Uterus (tissue), 4 donors: ENCODE measurements around the gene NUP50. TPM values are rescaled to one million over a fixed set of nuclear protein-coding genes. Genes with fewer than 3 reads are reported as not detected.
A peak's percentile ranks its signal among the peaks of the same experiment; 100 is the strongest.

ENCODE experiments used
- DNase-seq, 2 donors: peaks; one replicate each; pipeline ENCODE4 v3.0.0-alpha.2; 2019 to 2020
- H3K27ac ChIP-seq, 2 donors: fragments of 200-600 bp; sonication (generic); 1 replicate in 1 of 2; 2 replicates in 1 of 2; pipeline ENCODE4 v1.5.1; 2016 to 2018
- H3K27me3 ChIP-seq, 2 donors: fragments of 200-600 bp; sonication (generic); one replicate each; pipeline ENCODE4 v1.5.1; 2018 to 2019; ENCODE audit warnings: control low read depth in 1 of 2
- H3K36me3 ChIP-seq, 2 donors: fragments of 200-600 bp; sonication (generic); one replicate each; pipeline ENCODE4 v1.5.1; 2019; ENCODE audit warnings: control low read depth in 1 of 2
- H3K4me1 ChIP-seq, 2 donors: fragments of 200-600 bp; sonication (generic); one replicate each; pipeline ENCODE4 v1.5.1; 2018 to 2019; ENCODE audit warnings: control low read depth in 1 of 2
- H3K4me3 ChIP-seq, 2 donors: fragments of 200-600 bp; sonication (generic); 1 replicate in 1 of 2; 2 replicates in 1 of 2; pipeline ENCODE4 v1.5.1; 2018 to 2019; ENCODE audit warnings: mild to moderate bottlenecking in 1 of 2
- H3K9me3 ChIP-seq, 2 donors: fragments of 200-600 bp; sonication (generic); one replicate each; pipeline ENCODE4 v1.5.1; 2019; ENCODE audit warnings: control low read depth in 1 of 2
- POLR2A ChIP-seq, 2 donors: fragments of 450-650 bp; IDR thresholded peaks; one replicate each; pipeline ENCODE4 v1.6.1; 2016; ENCODE audit warnings: antibody characterized with exemption in 2 of 2, mild to moderate bottlenecking in 1 of 2, moderate library complexity in 1 of 2
- intact Hi-C: fragments of 100-400 bp; cut with DNase I; formaldehyde crosslinking; loops from one replicate; pipeline ENCODE4 v1.15.1; 2023; ENCODE audit warnings: low total_unique reads
- total RNA-seq, 4 donors: library from RNA; depleted of rRNA in 3 of 4; stranded (reverse); fragments of >200 nt in 3 of 4; gene quantifications; one replicate each; pipeline versions ENCODE4 v1.1.0 to v1.2.4, GENCODE V29; 2014 to 2023
- TF ChIP-seq, protein P1 (sequence below), 4 experiments: fragments of 200-600 bp in 2 of 4; fragments of 450-650 bp in 2 of 4; sonication (generic) in 2 of 4; IDR thresholded peaks; one replicate each; pipeline ENCODE4 v1.5.1; 2016 to 2019; ENCODE audit warnings: antibody characterized with exemption in 4 of 4, mild to moderate bottlenecking in 2 of 4, moderate library complexity in 1 of 4
- donor health status: DM: yes; HTN: yes; CAD: no.

The NUP50 gene
- total RNA-seq, 4 donors from 2014 or later, result 45.7 to 558 (median 101) TPM

DNA sequence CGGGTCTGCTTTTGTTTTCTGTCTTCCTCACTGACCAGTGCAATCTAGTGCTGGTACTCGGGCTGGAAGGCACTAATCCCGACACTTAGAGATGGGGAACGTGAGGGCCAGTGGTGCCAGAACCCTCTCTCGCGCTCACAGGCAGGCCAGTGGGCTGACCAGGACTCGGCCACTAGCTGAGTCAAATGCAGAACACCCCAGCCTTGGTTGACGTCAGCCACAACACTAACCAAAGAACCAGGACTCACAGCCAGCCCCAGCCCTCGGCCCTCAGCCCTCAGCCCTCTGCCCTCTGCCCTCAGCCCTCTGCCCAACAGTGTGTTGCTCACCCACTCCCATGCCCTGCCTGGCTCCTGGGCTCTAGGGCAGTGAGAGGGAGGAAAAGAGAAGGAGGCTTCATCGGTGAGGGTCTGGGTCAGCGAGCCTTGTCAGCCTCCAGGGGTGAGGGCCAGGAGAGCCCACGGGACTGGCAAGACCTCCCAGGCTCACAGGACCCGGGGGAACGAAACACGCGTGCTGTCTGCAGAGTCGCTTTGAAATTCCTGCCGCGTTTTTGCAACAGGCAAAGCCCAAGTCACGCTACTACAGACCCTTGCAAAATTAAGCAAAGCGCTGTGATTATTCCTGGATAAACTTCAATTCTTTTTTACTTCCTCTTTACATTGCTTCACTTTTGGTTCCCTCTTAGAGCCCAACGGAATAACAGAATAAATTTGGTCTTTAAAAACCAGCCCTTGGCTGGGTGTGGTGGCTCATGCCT is 49.4 kb downstream of the NUP50 start:
- TF ChIP-seq, protein P1, sequence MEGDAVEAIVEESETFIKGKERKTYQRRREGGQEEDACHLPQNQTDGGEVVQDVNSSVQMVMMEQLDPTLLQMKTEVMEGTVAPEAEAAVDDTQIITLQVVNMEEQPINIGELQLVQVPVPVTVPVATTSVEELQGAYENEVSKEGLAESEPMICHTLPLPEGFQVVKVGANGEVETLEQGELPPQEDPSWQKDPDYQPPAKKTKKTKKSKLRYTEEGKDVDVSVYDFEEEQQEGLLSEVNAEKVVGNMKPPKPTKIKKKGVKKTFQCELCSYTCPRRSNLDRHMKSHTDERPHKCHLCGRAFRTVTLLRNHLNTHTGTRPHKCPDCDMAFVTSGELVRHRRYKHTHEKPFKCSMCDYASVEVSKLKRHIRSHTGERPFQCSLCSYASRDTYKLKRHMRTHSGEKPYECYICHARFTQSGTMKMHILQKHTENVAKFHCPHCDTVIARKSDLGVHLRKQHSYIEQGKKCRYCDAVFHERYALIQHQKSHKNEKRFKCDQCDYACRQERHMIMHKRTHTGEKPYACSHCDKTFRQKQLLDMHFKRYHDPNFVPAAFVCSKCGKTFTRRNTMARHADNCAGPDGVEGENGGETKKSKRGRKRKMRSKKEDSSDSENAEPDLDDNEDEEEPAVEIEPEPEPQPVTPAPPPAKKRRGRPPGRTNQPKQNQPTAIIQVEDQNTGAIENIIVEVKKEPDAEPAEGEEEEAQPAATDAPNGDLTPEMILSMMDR (IDR thresholded peaks at IDR 0.05), result no peak
- Histone ChIP-seq H3K27ac (peak overlapping the region; percentile 66 to 72), H3K27me3 (no peaks in the 10 kb centered on the region), H3K4me1 (peaks cover 0 to 9% of the 10 kb centered on the region in 2 donors), H3K36me3 (no peaks in the 10 kb centered on the region), H3K9me3 (no peaks in the 10 kb centered on the region), H3K4me3 (peak overlapping the region; percentile 32 to 39)
- DNase-seq, result peak; percentile 42 to 49
- intact Hi-C loops, result no loop called here

DNA sequence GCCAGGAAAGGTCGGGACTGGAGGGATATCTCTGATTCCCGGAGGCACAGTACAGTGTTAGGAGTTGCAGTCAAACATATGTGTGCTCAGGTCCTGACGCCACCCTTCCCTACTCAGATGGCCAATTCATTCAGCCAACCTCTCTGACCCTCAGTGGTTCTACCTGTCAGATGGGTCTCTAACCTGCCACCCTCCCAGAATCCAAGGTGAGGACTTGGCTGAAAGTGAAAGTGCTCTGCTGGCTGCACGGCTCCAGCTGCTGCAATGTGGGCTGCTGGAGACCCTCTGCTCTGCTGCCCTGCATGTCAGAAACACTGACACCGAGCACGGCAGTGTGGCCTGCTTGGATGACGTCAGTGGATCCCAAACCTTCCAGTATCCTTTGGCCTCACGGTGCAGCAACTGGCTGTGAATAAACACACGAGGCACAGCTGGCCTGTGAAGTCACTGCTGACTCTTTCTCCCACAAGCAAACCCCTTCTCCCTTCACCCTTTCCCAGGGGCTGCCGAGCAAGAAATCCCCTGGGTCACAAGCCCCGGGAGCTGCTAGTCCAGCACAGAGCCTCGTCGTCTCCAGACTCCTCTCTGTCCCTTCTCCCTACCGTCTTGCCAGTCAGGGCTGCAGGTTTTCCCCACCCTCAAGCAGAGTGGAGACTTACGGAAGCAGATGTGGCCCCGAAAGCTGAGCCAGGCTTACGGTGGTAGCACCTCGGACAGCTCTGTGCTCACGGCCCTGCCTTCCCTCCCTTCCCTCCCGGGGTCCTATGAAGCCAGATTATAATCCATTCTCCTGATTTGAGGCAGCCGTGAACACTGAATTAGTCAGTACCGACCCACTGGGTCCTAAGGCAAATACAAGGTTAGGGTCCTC is 52.6 kb downstream of the NUP50 start:
- Histone ChIP-seq H3K27me3 (no peaks in the 10 kb centered on the region), H3K4me3 (no peak overlapping the region), H3K4me1 (peaks cover 0 to 8% of the 10 kb centered on the region in 2 donors), H3K36me3 (no peaks in the 10 kb centered on the region), H3K9me3 (no peaks in the 10 kb centered on the region), H3K27ac (no peak overlapping the region)
- DNase-seq, result no peak
- intact Hi-C loops, result no loop called here
- TF ChIP-seq, protein P1 (IDR thresholded peaks at IDR 0.05), result no peak

DNA sequence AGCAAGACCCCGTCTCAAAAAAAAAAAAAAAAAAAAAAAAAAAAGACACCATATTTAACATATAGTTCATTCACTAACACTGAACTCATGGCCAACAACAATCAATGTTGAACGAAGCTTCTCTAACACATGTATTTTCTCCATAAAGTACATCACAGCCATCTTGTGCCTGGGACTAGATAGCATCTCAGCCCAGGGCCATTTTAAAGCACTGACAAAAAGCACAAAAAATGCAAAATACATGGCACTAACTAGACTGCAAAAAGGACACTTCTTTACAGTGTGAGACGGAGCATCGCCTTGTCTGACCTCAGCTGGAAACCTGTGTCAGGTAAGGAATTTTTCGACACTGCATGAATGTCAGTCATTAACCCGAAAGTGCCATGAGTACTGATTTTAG is 53.6 kb downstream of the NUP50 start:
- H3K4me1 ChIP-seq, result no peaks in the 10 kb centered on the region
- no peaks in the 10 kb centered on the region for H3K36me3 ChIP-seq
- H3K4me3 ChIP-seq, result no peak overlapping the region
- intact Hi-C loops, result no loop called here
- TF ChIP-seq, protein P1 (IDR thresholded peaks at IDR 0.05), result no peak
- TF ChIP-seq POLR2A (IDR thresholded peaks at IDR 0.05), result no peak
- no peak for DNase-seq
- H3K27me3 ChIP-seq, result no peaks in the 10 kb centered on the region
- no peaks in the 10 kb centered on the region for H3K9me3 ChIP-seq
- no peak overlapping the region for H3K27ac ChIP-seq

DNA sequence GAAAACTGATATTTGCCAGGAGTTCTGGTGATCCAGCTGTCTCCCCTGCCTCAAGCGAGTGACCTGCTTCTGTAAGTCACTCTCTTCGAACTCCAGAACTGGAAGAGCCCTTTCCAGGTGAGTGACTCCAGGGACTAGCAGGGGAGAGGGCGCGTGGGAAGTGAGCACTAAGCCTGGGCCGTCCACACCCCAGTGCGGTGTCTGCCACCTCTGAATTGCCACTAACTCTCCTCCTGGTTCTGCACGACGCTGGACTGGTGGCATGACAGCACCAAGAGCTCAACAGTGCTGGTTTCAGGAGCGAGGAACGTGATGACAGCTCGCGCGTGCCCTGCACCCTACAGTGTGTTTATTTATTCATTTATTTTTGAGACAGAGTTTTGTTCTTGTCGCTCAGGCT is 54.1 kb downstream of the NUP50 start:
- intact Hi-C loops, result no loop called here
- no peaks in the 10 kb centered on the region for H3K4me1 ChIP-seq

More for the DNA sequence above, 54.1 kb downstream of the NUP50 start:
- Histone ChIP-seq H3K9me3 (no peaks in the 10 kb centered on the region), H3K36me3 (no peaks in the 10 kb centered on the region), H3K27ac (no peak overlapping the region), H3K4me3 (no peak overlapping the region), H3K27me3 (no peaks in the 10 kb centered on the region)
- no peak for TF ChIP-seq POLR2A (IDR thresholded peaks at IDR 0.05)
- TF ChIP-seq, protein P1 (IDR thresholded peaks at IDR 0.05), result no peak
- DNase-seq, result no peak
